Sigmoid colon (tissue), 7 donors: ENCODE data around the gene SEMA7A. TPM values are rescaled to one million over a fixed set of nuclear protein-coding genes. Genes with fewer than 3 reads are reported as not detected.

Source experiments
- DNase-seq: peaks from one replicate; pipeline ENCODE4 v3.0.0-alpha.2; 2019
- H3K27ac ChIP-seq, 4 donors: fragments of 200-600 bp; sonication (generic); one replicate each; pipeline ENCODE4 v1.5.1; 2016 to 2019; ENCODE audit warnings: mild to moderate bottlenecking in 1 of 4
- H3K27me3 ChIP-seq, 3 donors: fragments of 200-600 bp; sonication (generic); one replicate each; pipeline ENCODE4 v1.5.1; 2019; ENCODE audit warnings: mild to moderate bottlenecking in 1 of 3
- H3K36me3 ChIP-seq, 4 donors: fragments of 200-600 bp; sonication (generic); one replicate each; pipeline ENCODE4 v1.5.1; 2016 to 2019
- H3K4me1 ChIP-seq, 4 donors: fragments of 200-600 bp; sonication (generic); one replicate each; pipeline ENCODE4 v1.5.1; 2017 to 2019
- H3K4me3 ChIP-seq, 4 donors: fragments of 200-600 bp; sonication (generic); one replicate each; pipeline ENCODE4 v1.5.1; 2017 to 2019; ENCODE audit warnings: mild to moderate bottlenecking in 2 of 4, moderate library complexity in 1 of 4
- H3K9me3 ChIP-seq, 4 donors: fragments of 200-600 bp in 3 of 4; sonication (generic) in 3 of 4; one replicate each; pipeline versions ENCODE4 v1.5.1 to v1.6.1; 2013 to 2019
- CTCF ChIP-seq, 4 experiments: fragments of 450-650 bp in 3 of 4; fragments of 200-600 bp in 1 of 4; IDR thresholded peaks; one replicate each; pipeline ENCODE4 v1.5.1; 2016 to 2019; ENCODE audit warnings: antibody characterized with exemption in 4 of 4, mild to moderate bottlenecking in 3 of 4, moderate library complexity in 2 of 4
- EP300 ChIP-seq, 4 donors: sonication (generic); formaldehyde crosslinking; IDR thresholded peaks; one replicate each; pipeline ENCODE4 v1.6.1; 2017; ENCODE audit warnings: antibody characterized with exemption in 4 of 4
- POLR2A ChIP-seq, 2 donors: fragments of 450-650 bp; IDR thresholded peaks; one replicate each; pipeline ENCODE4 v1.6.1; 2016; ENCODE audit warnings: antibody characterized with exemption in 2 of 2, mild to moderate bottlenecking in 2 of 2, moderate library complexity in 2 of 2
- POLR2AphosphoS5 ChIP-seq, 4 donors: sonication (generic); formaldehyde crosslinking; IDR thresholded peaks; one replicate each; pipeline ENCODE4 v1.6.1; 2017; ENCODE audit warnings: antibody characterized with exemption in 4 of 4
- WGBS, 2 donors: extraction: QIAGEN DNeasy Blood & Tissue Kit; methylation state at CpG; one replicate each; pipeline ENCODE4 v1.1.7; 2013; 5-methylcytosine and 5-hydroxymethylcytosine counted together
- intact Hi-C: fragments of 100-400 bp; cut with DNase I; formaldehyde crosslinking; loops from one replicate; pipeline ENCODE4 v1.15.1; 2023
- polyA plus RNA-seq, 3 donors: library from polyadenylated mRNA; stranded (reverse); fragments of 200-250 nt; gene quantifications; one replicate each; pipeline ENCODE4 v1.2.3, GENCODE V29; 2013
- total RNA-seq, 4 donors: library from RNA; depleted of rRNA; stranded (reverse); fragments of >200 nt; gene quantifications; one replicate each; pipeline ENCODE4 v1.1.0, GENCODE V29; 2016
- donor health status: healthy with polysubstance abuse.
- donor health status: Bipolar disorder and iron deficiency.
- donor health status: healthy.

SEMA7A gene
- total and polyA plus RNA-seq, 7 donors = 0.28 to 9.8 (median 1.2) TPM; not detected in 1

- DNase-seq = no peak
- TF ChIP-seq CTCF (IDR thresholded peaks at IDR 0.05) = no peak
- TF ChIP-seq EP300 (IDR thresholded peaks at IDR 0.05) = no peak
- no peak for TF ChIP-seq POLR2A (IDR thresholded peaks at IDR 0.05)
- no peak for TF ChIP-seq POLR2AphosphoS5 (IDR thresholded peaks at IDR 0.05)
- H3K36me3 ChIP-seq = no peaks in the 10 kb centered on the region
- intact Hi-C loops = no loop called here
- no peaks in the 10 kb centered on the region for H3K4me1 ChIP-seq
- H3K9me3 ChIP-seq = no peaks in the 10 kb centered on the region
- no peak overlapping the region for H3K27ac ChIP-seq
- 84 to 87% methylated on average over 15 of the region's 15 CpGs for WGBS, 2 donors
- H3K4me3 ChIP-seq = no peak overlapping the region
- peaks cover 0 to 4% (median 0%) of the 10 kb centered on the region in 3 donors for H3K27me3 ChIP-seq
These were observed 47.1 kb downstream of the SEMA7A start for GRCh38 chr15:74386496-74387140.

GRCh38 chr15:74385733-74386132 lies 48.0 kb downstream of the SEMA7A start:
- Histone ChIP-seq H3K36me3 (no peaks in the 10 kb centered on the region), H3K27me3 (peaks cover 0 to 8% (median 0%) of the 10 kb centered on the region in 3 donors), H3K9me3 (no peaks in the 10 kb centered on the region), H3K27ac (peak overlapping the region in 1 of 4 donors; percentile 32), H3K4me1 (no peaks in the 10 kb centered on the region), H3K4me3 (no peak overlapping the region)
- WGBS, 2 donors = 86 to 88% methylated on average over 6 of the region's 6 CpGs
- TF ChIP-seq POLR2AphosphoS5 (IDR thresholded peaks at IDR 0.05) = no peak
- no peak for TF ChIP-seq EP300 (IDR thresholded peaks at IDR 0.05)
- no peak for TF ChIP-seq CTCF (IDR thresholded peaks at IDR 0.05)
- no peak for TF ChIP-seq POLR2A (IDR thresholded peaks at IDR 0.05)
- intact Hi-C loops = no loop called here
- no peak for DNase-seq

GRCh38 chr15:74384881-74385643 lies 48.7 kb downstream of the SEMA7A start:
- Histone ChIP-seq H3K4me3 (no peak overlapping the region), H3K27ac (peak overlapping the region in 1 of 4 donors; percentile 32), H3K27me3 (peaks cover 0 to 8% (median 0%) of the 10 kb centered on the region in 3 donors), H3K4me1 (no peaks in the 10 kb centered on the region), H3K9me3 (no peaks in the 10 kb centered on the region), H3K36me3 (no peaks in the 10 kb centered on the region)
- TF ChIP-seq CTCF (IDR thresholded peaks at IDR 0.05) (no peak), POLR2AphosphoS5 (IDR thresholded peaks at IDR 0.05) (no peak), EP300 (IDR thresholded peaks at IDR 0.05) (no peak), POLR2A (IDR thresholded peaks at IDR 0.05) (no peak)
- 44% methylated on average over 8 of the region's 8 CpGs for WGBS, 2 donors
- no peak for DNase-seq
- intact Hi-C loops = no loop called here

- no peak overlapping the region for H3K4me3 ChIP-seq
- H3K9me3 ChIP-seq = no peaks in the 10 kb centered on the region
- DNase-seq = no peak
- no peaks in the 10 kb centered on the region for H3K4me1 ChIP-seq
- intact Hi-C loops = no loop called here
- TF ChIP-seq POLR2A (IDR thresholded peaks at IDR 0.05) = no peak
- no peak for TF ChIP-seq EP300 (IDR thresholded peaks at IDR 0.05)
- TF ChIP-seq POLR2AphosphoS5 (IDR thresholded peaks at IDR 0.05) = no peak
- no peak for TF ChIP-seq CTCF (IDR thresholded peaks at IDR 0.05)
- H3K27ac ChIP-seq = no peak overlapping the region
- 51 to 61% methylated on average over 3 of the region's 3 CpGs for WGBS, 2 donors
- H3K36me3 ChIP-seq = no peaks in the 10 kb centered on the region
- peaks cover 0 to 8% (median 0%) of the 10 kb centered on the region in 3 donors for H3K27me3 ChIP-seq
These were observed 49.2 kb downstream of the SEMA7A start for GRCh38 chr15:74384566-74384880.
